Endothelial cell of hepatic sinusoid (primary cell): ENCODE data around the gene CACNB1.
"Not testable (repeated sequence)": the region's sequence is repeated elsewhere in the genome, so short reads cannot be mapped to it uniquely, and the experiment has no call there.

ENCODE experiments used
- in situ Hi-C: cut with HindIII; loops from 2 replicates; pipeline ENCODE4 v1.10.0; 2017; ENCODE audit warnings: low sequenced_read_pairs

CACNB1 gene

DNA sequence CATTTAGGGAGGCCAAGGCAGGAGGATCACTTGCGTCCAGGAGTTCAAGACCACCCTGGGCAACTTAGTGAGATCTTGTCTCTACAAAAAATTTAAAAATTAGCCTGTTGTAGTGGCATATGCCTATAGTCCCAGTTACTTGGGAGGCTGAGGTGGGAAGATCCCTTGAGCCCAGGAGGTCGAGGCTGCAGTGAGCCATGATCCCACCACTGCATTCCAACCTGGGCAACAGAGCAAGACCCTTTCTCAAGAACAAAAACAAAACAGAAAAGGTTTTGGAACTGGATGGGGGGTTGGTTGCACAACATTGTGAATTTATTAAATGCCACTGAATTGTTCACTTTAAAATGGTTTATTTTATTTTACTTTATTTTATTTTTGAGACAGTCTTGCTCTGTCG, 67.3 kb downstream of the CACNB1 start:
- in situ Hi-C loops: no loop called here

DNA sequence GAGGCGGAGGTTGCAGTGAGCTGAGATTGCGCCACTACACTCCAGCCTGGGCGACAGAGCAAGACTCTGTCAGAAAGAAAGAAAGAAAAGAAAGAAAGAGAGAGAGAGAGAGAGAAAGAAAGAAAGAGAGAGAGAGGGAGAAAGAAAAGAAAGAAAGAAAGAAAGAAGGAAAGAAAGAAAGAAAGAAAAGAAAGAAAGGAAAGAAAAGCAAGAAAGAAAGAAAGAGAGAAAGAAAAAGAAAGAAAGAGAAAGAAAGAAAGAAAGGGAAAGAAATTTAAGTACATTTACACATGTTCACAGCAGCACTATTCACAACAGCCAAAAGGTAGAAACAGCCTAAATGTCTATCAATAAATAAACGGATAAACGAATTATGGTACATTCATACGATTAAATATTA, 67.9 kb downstream of the CACNB1 start:
- in situ Hi-C loops: not testable (repeated sequence)

DNA sequence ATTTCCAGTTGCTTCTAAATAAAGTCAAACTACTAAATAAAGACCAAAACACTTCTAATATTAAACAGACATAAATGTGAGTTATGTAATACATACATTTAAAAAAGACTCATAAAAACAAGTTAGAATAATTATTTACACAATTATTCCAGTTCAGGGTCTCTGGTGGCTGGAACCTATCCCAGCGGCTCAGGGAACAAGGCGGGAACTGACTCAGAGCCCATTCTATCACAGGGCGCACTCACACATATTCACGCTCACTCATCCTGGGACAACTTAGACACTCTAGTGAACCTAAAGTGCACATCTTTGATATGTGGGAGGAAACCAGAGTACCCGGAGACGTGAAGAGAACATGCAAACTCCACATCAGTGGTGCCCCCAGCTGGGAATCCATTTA, 71.0 kb downstream of the CACNB1 start:
- in situ Hi-C loops: no loop called here

DNA sequence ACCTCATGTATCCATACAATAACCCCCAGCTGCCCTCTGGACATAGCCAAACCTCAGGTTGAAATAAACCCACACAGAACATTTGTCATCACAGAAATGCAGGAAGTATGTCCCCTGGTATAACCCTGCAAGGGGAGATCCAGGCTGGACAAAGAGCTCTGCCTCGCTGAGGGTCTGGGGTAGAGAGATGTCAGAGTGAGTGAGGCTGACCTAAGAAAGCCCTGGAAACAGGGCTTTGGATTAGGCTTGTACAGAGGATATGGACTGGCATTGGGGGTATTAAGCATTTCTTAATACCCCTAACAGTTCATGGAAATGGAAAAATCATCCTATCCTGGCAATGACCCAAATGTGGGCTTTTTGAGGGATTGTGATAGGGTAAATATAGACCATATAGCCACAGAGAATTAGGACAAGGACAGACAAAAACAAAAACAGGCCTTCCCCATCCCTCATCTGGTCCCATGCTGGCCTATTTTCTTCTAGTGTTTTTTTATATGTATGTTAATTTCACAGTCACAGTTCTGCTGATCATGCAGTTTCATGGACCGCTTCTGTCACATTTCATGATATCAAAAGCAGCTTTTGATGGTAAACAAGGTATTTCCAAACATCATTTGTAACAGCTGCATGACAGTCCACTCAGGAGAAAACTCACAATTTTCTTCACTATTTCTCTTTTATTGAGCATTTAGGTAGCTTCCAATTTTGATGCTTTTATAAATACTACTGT, 72.2 kb downstream of the CACNB1 start:
- in situ Hi-C loops: no loop called here

DNA sequence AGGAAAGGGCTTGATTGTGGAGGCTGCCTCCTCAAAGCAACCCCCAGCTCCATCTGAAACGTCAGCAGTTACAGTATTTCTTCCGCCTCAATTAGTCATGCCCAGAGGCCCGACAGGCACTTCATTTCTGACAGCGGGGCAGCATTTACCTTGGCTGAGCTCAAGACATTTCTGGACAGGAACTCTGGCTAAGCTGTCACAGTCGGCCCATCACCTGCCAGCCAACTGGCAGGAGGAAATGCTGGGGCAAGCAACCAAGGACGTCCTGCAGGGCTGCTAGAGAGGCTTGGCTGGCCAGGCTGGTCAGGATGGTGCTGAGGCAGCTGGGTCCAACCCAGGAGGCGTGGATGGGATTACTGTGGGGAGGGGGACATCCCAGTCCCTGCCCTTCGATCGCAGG, 73.8 kb downstream of the CACNB1 start:
- in situ Hi-C loops: no loop called here
